ENCODE measurements around the gene STK33.

STK33 gene

DNA sequence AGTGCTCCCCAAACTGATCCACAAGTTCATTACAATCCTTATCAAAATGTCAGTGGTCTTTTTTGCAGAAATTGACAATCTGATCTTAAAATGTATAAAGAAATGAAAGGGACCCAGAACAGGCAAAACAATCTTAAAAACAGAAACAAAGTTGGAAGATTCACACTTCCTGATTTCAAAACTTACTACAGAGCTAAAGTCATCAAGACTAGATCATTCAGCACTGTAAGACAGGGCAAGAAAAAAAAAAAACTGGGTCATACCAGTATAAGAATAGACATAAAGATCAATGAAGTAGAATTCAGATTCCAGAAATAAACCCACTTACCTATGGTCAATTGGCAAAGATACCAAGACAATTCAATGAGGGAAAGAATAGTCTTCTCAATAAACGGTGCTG, 4.5 kb upstream of the STK33 start (continued):
- TF ChIP-seq MZF1 (tag by site-specific recombination; IDR thresholded peaks at IDR 0.05; ENCODE audit: borderline replicate concordance) (no peak), ZBTB8A (tag by site-specific recombination; IDR thresholded peaks at IDR 0.05) (no peak), ZFP41 (tag by site-specific recombination; IDR thresholded peaks at IDR 0.05; ENCODE audit: borderline replicate concordance) (no peak), ZNF555 (tag by site-specific recombination; conservative IDR thresholded peaks at IDR 0.05) (no peak), ZSCAN16 (tag by site-specific recombination; IDR thresholded peaks at IDR 0.05) (no peak)

DNA sequence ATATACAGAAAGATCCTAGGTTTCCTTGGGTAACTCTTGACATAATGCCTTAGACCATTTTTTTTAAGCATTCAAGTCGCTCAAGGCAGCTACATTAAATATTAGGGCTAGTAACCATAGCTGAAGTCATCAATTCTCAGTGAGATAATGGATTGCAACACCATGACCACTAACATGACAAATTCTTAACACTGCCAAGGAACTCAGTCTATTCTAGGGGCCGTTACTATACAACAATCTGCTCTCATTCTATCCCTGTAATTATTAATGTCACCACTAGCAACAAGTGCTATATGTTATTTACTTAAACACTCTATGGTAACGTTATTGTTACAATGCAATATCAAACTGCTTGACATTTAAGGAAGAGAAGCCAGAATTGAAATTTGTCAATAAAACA, 3.2 kb upstream of the STK33 start:
- Histone ChIP-seq H3K9me3 (ENCODE audit: control insufficient read depth, insufficient read depth, low read depth, low read length) (no peaks in the 10 kb centered on the region), H3K27ac (ENCODE audit: extremely low read depth, low read depth, low read length) (no peak overlapping the region), H3K4me3 (ENCODE audit: low read depth, low read length) (no peak overlapping the region), H3K36me3 (ENCODE audit: control insufficient read depth in 2 of 2, insufficient read depth in 1 of 2, low read length in 2 of 2) (no peaks in the 10 kb centered on the region), H3K4me1 (ENCODE audit: control insufficient read depth, insufficient read depth, low read length) (no peaks in the 10 kb centered on the region)
- CTCF ChIA-PET, result no interaction called here
- POLR2A ChIA-PET, result no interaction called here
- TF ChIP-seq ZNF350 (tag by site-specific recombination; IDR thresholded peaks at IDR 0.05), result no peak
- TF ChIP-seq KLF7 (tag by site-specific recombination; IDR thresholded peaks at IDR 0.05; ENCODE audit: borderline replicate concordance), result no peak
- TF ChIP-seq ZBTB48 (tag by site-specific recombination; IDR thresholded peaks at IDR 0.05), result 0 out of 2 replicates have a peak, but pooled peaks have one; percentile 39
- TF ChIP-seq ZNF660 (tag by site-specific recombination; IDR thresholded peaks at IDR 0.05), result 0 out of 2 replicates have a peak, but pooled peaks have one; percentile 21
- no peak for TF ChIP-seq ZNF311 (tag by site-specific recombination; IDR thresholded peaks at IDR 0.05; ENCODE audit: borderline replicate concordance)
- TF ChIP-seq PRDM1 (tag by site-specific recombination; IDR thresholded peaks at IDR 0.05), result no peak
- TF ChIP-seq, protein P1, sequence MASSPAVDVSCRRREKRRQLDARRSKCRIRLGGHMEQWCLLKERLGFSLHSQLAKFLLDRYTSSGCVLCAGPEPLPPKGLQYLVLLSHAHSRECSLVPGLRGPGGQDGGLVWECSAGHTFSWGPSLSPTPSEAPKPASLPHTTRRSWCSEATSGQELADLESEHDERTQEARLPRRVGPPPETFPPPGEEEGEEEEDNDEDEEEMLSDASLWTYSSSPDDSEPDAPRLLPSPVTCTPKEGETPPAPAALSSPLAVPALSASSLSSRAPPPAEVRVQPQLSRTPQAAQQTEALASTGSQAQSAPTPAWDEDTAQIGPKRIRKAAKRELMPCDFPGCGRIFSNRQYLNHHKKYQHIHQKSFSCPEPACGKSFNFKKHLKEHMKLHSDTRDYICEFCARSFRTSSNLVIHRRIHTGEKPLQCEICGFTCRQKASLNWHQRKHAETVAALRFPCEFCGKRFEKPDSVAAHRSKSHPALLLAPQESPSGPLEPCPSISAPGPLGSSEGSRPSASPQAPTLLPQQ (tag by site-specific recombination; IDR thresholded peaks at IDR 0.05), result no peak
- TF ChIP-seq ZNF155 (tag by site-specific recombination; IDR thresholded peaks at IDR 0.05), result no peak
- no peak for TF ChIP-seq ZXDB (tag by site-specific recombination; IDR thresholded peaks at IDR 0.05)
- TF ChIP-seq ZNF792 (tag by site-specific recombination; IDR thresholded peaks at IDR 0.05), result no peak
- TF ChIP-seq ZSCAN23 (tag by site-specific recombination; IDR thresholded peaks at IDR 0.05), result no peak
- peak; percentile 62 for TF ChIP-seq SCRT2 (tag by site-specific recombination; IDR thresholded peaks at IDR 0.05)
- TF ChIP-seq ZNF768 (tag by site-specific recombination; IDR thresholded peaks at IDR 0.05), result no peak
- TF ChIP-seq OVOL3 (tag by site-specific recombination; IDR thresholded peaks at IDR 0.05), result no peak
- no peak for TF ChIP-seq ZNF549 (tag by site-specific recombination; IDR thresholded peaks at IDR 0.05)
- TF ChIP-seq HOXA7 (CRISPR knock-in tag; IDR thresholded peaks at IDR 0.05; ENCODE audit: borderline replicate concordance), result no peak

DNA sequence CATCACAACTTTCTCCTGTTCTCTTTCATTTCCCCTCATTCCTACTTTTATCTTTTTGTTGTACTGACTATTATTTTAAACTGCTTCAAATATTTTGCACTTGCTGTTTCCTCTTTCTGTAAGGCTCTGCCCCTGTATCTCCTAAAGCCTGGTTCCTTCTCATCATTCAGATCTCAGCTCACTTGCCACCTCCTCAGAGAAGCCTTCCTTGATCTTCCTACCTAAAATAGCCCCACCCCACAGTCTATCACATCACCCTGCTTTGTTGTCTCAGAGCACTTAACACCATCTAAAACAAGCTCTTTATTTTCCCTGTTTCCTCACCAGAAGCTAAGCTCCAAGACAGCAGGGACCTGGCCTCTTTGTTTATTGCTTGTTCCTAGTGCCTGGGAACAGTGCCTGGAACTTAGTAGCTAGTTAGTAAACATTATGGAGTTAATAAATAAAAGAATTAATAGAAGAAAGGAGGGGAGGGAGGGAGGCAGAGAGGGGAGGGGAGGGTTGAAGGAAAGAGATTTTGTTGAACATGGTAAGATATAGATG, 2.5 kb upstream of the STK33 start:
- Histone ChIP-seq H3K9me3 (ENCODE audit: control insufficient read depth, insufficient read depth, low read depth, low read length) (no peaks in the 10 kb centered on the region), H3K36me3 (ENCODE audit: control insufficient read depth in 2 of 2, insufficient read depth in 1 of 2, low read length in 2 of 2) (no peaks in the 10 kb centered on the region), H3K4me3 (ENCODE audit: low read depth, low read length) (no peak overlapping the region), H3K27ac (ENCODE audit: extremely low read depth, low read depth, low read length) (no peak overlapping the region), H3K4me1 (ENCODE audit: control insufficient read depth, insufficient read depth, low read length) (no peaks in the 10 kb centered on the region)
- ChIA-PET CTCF (no interaction called here), POLR2A (no interaction called here)
- TF ChIP-seq ZNF530 (tag by site-specific recombination; IDR thresholded peaks at IDR 0.05; ENCODE audit: low read depth), result no peak
- TF ChIP-seq ZNF677 (tag by site-specific recombination; IDR thresholded peaks at IDR 0.05), result no peak
- no peak for TF ChIP-seq ZNF37A (tag by site-specific recombination; IDR thresholded peaks at IDR 0.05)
- TF ChIP-seq ZNF302 (tag by site-specific recombination; IDR thresholded peaks at IDR 0.05; ENCODE audit: low read depth), result no peak
- TF ChIP-seq KLF1 (tag by site-specific recombination; IDR thresholded peaks at IDR 0.05), result no peak
- TF ChIP-seq ZNF223 (tag by site-specific recombination; IDR thresholded peaks at IDR 0.05), result no peak
- TF ChIP-seq, protein P2, sequence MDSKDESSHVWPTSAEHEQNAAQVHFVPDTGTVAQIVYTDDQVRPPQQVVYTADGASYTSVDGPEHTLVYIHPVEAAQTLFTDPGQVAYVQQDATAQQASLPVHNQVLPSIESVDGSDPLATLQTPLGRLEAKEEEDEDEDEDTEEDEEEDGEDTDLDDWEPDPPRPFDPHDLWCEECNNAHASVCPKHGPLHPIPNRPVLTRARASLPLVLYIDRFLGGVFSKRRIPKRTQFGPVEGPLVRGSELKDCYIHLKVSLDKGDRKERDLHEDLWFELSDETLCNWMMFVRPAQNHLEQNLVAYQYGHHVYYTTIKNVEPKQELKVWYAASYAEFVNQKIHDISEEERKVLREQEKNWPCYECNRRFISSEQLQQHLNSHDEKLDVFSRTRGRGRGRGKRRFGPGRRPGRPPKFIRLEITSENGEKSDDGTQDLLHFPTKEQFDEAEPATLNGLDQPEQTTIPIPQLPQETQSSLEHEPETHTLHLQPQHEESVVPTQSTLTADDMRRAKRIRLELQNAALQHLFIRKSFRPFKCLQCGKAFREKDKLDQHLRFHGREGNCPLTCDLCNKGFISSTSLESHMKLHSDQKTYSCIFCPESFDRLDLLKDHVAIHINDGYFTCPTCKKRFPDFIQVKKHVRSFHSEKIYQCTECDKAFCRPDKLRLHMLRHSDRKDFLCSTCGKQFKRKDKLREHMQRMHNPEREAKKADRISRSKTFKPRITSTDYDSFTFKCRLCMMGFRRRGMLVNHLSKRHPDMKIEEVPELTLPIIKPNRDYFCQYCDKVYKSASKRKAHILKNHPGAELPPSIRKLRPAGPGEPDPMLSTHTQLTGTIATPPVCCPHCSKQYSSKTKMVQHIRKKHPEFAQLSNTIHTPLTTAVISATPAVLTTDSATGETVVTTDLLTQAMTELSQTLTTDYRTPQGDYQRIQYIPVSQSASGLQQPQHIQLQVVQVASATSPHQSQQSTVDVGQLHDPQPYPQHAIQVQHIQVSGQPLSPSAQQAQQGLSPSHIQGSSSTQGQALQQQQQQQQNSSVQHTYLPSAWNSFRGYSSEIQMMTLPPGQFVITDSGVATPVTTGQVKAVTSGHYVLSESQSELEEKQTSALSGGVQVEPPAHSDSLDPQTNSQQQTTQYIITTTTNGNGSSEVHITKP (tag by site-specific recombination; IDR thresholded peaks at IDR 0.05), result no peak
- no peak for TF ChIP-seq ZNF707 (tag by site-specific recombination; IDR thresholded peaks at IDR 0.05)
- no peak for TF ChIP-seq ZNF239 (tag by site-specific recombination; IDR thresholded peaks at IDR 0.05)
- TF ChIP-seq ZNF792 (tag by site-specific recombination; IDR thresholded peaks at IDR 0.05), result no peak

Measured in HEK293 (cell line).